IMR-90 (cell line): Measurements from ENCODE around the gene TMEM256. TPM values are rescaled to one million over a fixed set of nuclear protein-coding genes. Genes with fewer than 3 reads are reported as not detected.

Experiments used
- ATAC-seq: fragments of 200-7000 bp; cut with Tn5 transposase; 2 replicates; pipeline ENCODE4 v1.9.1; 2020; ENCODE audit warnings: low read depth, mild to moderate bottlenecking, moderate library complexity
- BruUV-seq: library from RNA; stranded (reverse); fragments of 400-500 nt; replicated peaks from 2 replicates; lab custom pipeline; 2021; lab: Mats Ljungman, UMichigan
- CTCF ChIA-PET: fragments of 300-600 bp; formaldehyde crosslinking; extraction: SDS; loops from one replicate; lab custom pipeline; 2021; ENCODE audit warnings: antibody characterized with exemption; lab: Yijun Ruan, JAX
- POLR2A ChIA-PET: fragments of 300-600 bp; sonication (Branson Sonifier 250); formaldehyde crosslinking; loops from one replicate; lab custom pipeline; 2022; ENCODE audit warnings: antibody characterized with exemption; ENCODE audit not compliant: unreplicated experiment; lab: Charles Lee
- DNase-seq: peaks from one replicate; pipeline ENCODE4 v3.0.0; 2013
- H2AFZ ChIP-seq: replicated peaks from 2 replicates; pipeline ENCODE3; 2013; ENCODE audit warnings: low read length, mild to moderate bottlenecking; ENCODE audit not compliant: poor library complexity
- H2AK5ac ChIP-seq: 2 replicates; pipeline ENCODE4 v1.6.1; 2013; ENCODE audit warnings: low read depth, low read length, inconsistent platforms
- H2AK9ac ChIP-seq: replicated peaks from 2 replicates; pipeline ENCODE3; 2013; ENCODE audit warnings: mild to moderate bottlenecking, low read depth, low read length, moderate library complexity; ENCODE audit not compliant: poor library complexity
- H2BK120ac ChIP-seq: 2 replicates; pipeline ENCODE4 v1.6.1; 2013; ENCODE audit warnings: low read depth, low read length, inconsistent platforms
- H2BK15ac ChIP-seq: 3 replicates; pipeline ENCODE4 v1.6.1; 2013; ENCODE audit warnings: low read depth, low read length, inconsistent platforms
- H2BK20ac ChIP-seq: 2 replicates; pipeline ENCODE4 v1.6.1; 2013; ENCODE audit warnings: low read depth, mild to moderate bottlenecking, inconsistent platforms, low read length, moderate library complexity
- H2BK5ac ChIP-seq: 2 replicates; pipeline ENCODE4 v1.6.1; 2013; ENCODE audit warnings: mild to moderate bottlenecking, low read depth, low read length, inconsistent platforms; ENCODE audit not compliant: poor library complexity, severe bottlenecking
- H3K14ac ChIP-seq: replicated peaks from 2 replicates; pipeline ENCODE4 v1.6.1; 2013; ENCODE audit warnings: low read depth, low read length, inconsistent platforms
- H3K18ac ChIP-seq: 2 replicates; pipeline ENCODE4 v1.6.1; 2013; ENCODE audit warnings: low read depth, low read length, control low read depth
- H3K23ac ChIP-seq: 2 replicates; pipeline ENCODE4 v1.6.1; 2013; ENCODE audit warnings: low read depth, low read length, inconsistent platforms
- H3K27ac ChIP-seq: 2 replicates; pipeline ENCODE4 v1.5.1; 2013; ENCODE audit warnings: mild to moderate bottlenecking, control low read depth, low read length; ENCODE audit not compliant: insufficient read depth
- H3K27me3 ChIP-seq: 2 replicates; pipeline ENCODE4 v1.6.1; 2013; ENCODE audit warnings: low read length; ENCODE audit not compliant: control insufficient read depth, insufficient read depth
- H3K36me3 ChIP-seq: 2 replicates; pipeline ENCODE4 v1.6.1; 2013; ENCODE audit warnings: low read length, mixed read lengths; ENCODE audit not compliant: control insufficient read depth, insufficient read depth
- H3K4ac ChIP-seq: 2 replicates; pipeline ENCODE4 v1.6.1; 2013; ENCODE audit warnings: low read depth, low read length, inconsistent platforms
- H3K4me1 ChIP-seq: 2 replicates; pipeline ENCODE4 v1.6.1; 2013; ENCODE audit warnings: low read length, mixed read lengths; ENCODE audit not compliant: control insufficient read depth, insufficient read depth
- H3K4me2 ChIP-seq: 2 replicates; pipeline ENCODE4 v1.6.1; 2013; ENCODE audit warnings: low read depth, mild to moderate bottlenecking, control low read depth, low read length, moderate library complexity
- H3K4me3 ChIP-seq: 2 replicates; pipeline ENCODE4 v1.5.1; 2013; ENCODE audit warnings: low read depth, mild to moderate bottlenecking, control low read depth, low read length, moderate library complexity; ENCODE audit not compliant: insufficient read depth
- H3K56ac ChIP-seq: 2 replicates; pipeline ENCODE4 v1.6.1; 2013; ENCODE audit warnings: low read length, inconsistent platforms; ENCODE audit not compliant: insufficient read depth; ENCODE audit errors: extremely low read depth
- H3K79me1 ChIP-seq, 2 experiments: 2 replicates each; pipeline ENCODE4 v1.6.1; 2013; ENCODE audit warnings: low read length in 2 of 2, inconsistent platforms in 1 of 2, low read depth in 1 of 2
- H3K9ac ChIP-seq: 2 replicates; pipeline ENCODE4 v1.6.1; 2013; ENCODE audit warnings: low read depth, low read length, control low read depth
- H3K9me1 ChIP-seq: 2 replicates; pipeline ENCODE4 v1.6.1; 2013; ENCODE audit warnings: low read length, inconsistent platforms; ENCODE audit not compliant: insufficient read depth
- H3K9me3 ChIP-seq: 2 replicates; pipeline ENCODE4 v1.6.1; 2013; ENCODE audit warnings: low read length; ENCODE audit not compliant: control insufficient read depth, insufficient read depth
- H4K20me1 ChIP-seq: 2 replicates; pipeline ENCODE4 v1.6.1; 2013; ENCODE audit warnings: low read length, inconsistent platforms; ENCODE audit not compliant: insufficient read depth
- H4K5ac ChIP-seq: 2 replicates; pipeline ENCODE4 v1.6.1; 2013; ENCODE audit warnings: mild to moderate bottlenecking, low read depth, low read length, control low read depth
- H4K8ac ChIP-seq, 2 experiments: 2 replicates each; pipeline ENCODE4 v1.6.1; 2013; ENCODE audit warnings: low read depth in 2 of 2, low read length in 2 of 2, control low read depth in 1 of 2, inconsistent platforms in 1 of 2
- H4K91ac ChIP-seq: 2 replicates; pipeline ENCODE4 v1.6.1; 2013; ENCODE audit warnings: low read depth, low read length, inconsistent platforms; ENCODE audit not compliant: insufficient read depth
- CHD1 ChIP-seq: IDR thresholded peaks from 2 replicates; pipeline ENCODE4 v1.6.1; 2012; ENCODE audit warnings: low read depth, low read length, improper control_type of control experiment
- MXI1 ChIP-seq: IDR thresholded peaks from 2 replicates; pipeline ENCODE4 v1.6.1; 2012; ENCODE audit warnings: low read depth, mild to moderate bottlenecking, low read length, moderate library complexity, borderline replicate concordance
- POLR2A ChIP-seq: IDR thresholded peaks from 2 replicates; pipeline ENCODE4 v1.6.1; 2012; ENCODE audit warnings: mild to moderate bottlenecking, low read depth, low read length
- RAD21 ChIP-seq: IDR thresholded peaks from 2 replicates; pipeline ENCODE4 v1.6.1; 2012; ENCODE audit warnings: low read length, improper control_type of control experiment
- RFX5 ChIP-seq: IDR thresholded peaks from 2 replicates; pipeline ENCODE4 v1.8.0; 2012; ENCODE audit warnings: low read depth, mild to moderate bottlenecking, low read length, moderate library complexity
- WGBS, 2 experiments: methylation state at CpG; one replicate each; pipeline versions ENCODE4 v1.1.5 to v1.1.7; 2013; ENCODE audit warnings: missing lambda C conversion rate in 2 of 2; ENCODE audit not compliant: insufficient read length in 1 of 2; ENCODE audit errors: extremely low coverage in 2 of 2; 5-methylcytosine and 5-hydroxymethylcytosine counted together
- dilution Hi-C: fragments of 300-500 bp; cut with HindIII; formaldehyde crosslinking; loops from one replicate; pipeline ENCODE4 v1.14.3; 2018; ENCODE audit warnings: low sequenced_read_pairs; ENCODE audit not compliant: unreplicated experiment
- in situ Hi-C: fragments of 300-500 bp; cut with MboI; formaldehyde crosslinking; loops from 3 replicates; pipeline ENCODE4 v1.14.3; 2019; ENCODE audit warnings: low sequenced_read_pairs, inconsistent platforms, mixed read lengths
- intact Hi-C: fragments of 100-400 bp; cut with micrococcal nuclease; formaldehyde crosslinking; loops from 2 replicates; pipeline ENCODE4 v1.10.0; 2022
- polyA plus RNA-seq, 3 experiments: library from polyadenylated mRNA; depleted of rRNA; stranded (reverse); fragments of >200 nt; gene quantifications; 2 replicates each; pipeline ENCODE4 v1.2.3, GENCODE V29; 2012; ENCODE audit warnings: low replicate concordance in 1 of 3
- total RNA-seq: library from RNA; depleted of rRNA; stranded (reverse); fragments of >200 nt; gene quantifications from 2 replicates; pipeline ENCODE4 v1.2.3, GENCODE V29; 2012

TMEM256 gene
- total and polyA plus RNA-seq, 2 of the 4 experiments (the other 2 are of a cell fraction): 38.4 to 174 TPM

- intact Hi-C loops: no loop called here
- CTCF ChIA-PET: no interaction called here
Measured at GRCh38 chr17:7408863-7409262, 5.0 kb upstream of the TMEM256 start.

More at GRCh38 chr17:7408863-7409262, 5.0 kb upstream of the TMEM256 start:
- Histone ChIP-seq H3K9me1 (peaks cover 4% of the 10 kb centered on the region; the same call in 1 of the 2 replicates), H3K27ac (no peak overlapping the region), H2BK20ac (no peak overlapping the region), H2BK5ac (no peak overlapping the region), H3K23ac (no peak overlapping the region), H3K4me3 (no peak overlapping the region), H2BK120ac (no peak overlapping the region), H2BK15ac (no peak overlapping the region), H3K9me3 (no peaks in the 10 kb centered on the region), H3K4me2 (no peak overlapping the region), H3K18ac (no peak overlapping the region), H2AK5ac (no peak overlapping the region), H4K5ac (no peak overlapping the region), H3K4me1 (peaks cover 8% of the 10 kb centered on the region), H4K8ac (no peak overlapping the region), H3K14ac (no peak overlapping the region), H3K9ac (no peak overlapping the region), H3K79me1 (peaks cover 0 to 33% of the 10 kb centered on the region in 2 experiments; a peak in 3 of 4 replicates), H3K4ac (no peak overlapping the region), H3K27me3 (no peaks in the 10 kb centered on the region), H4K20me1 (peaks cover 7% of the 10 kb centered on the region), H2AK9ac (no peak overlapping the region), H3K36me3 (peaks cover 29% of the 10 kb centered on the region), H4K91ac (no peak overlapping the region), H2AFZ (no peak overlapping the region), H3K56ac (no peak overlapping the region)
- no peak for DNase-seq
- POLR2A ChIA-PET: no interaction called here
- no peak for ATAC-seq
- TF ChIP-seq POLR2A (no peak), RFX5 (no peak), MXI1 (no peak), CHD1 (no peak), RAD21 (no peak)
- BruUV-seq: no TSS peak
- dilution Hi-C loops (no loop called here), in situ Hi-C loops (no loop called here)
- WGBS, 2 experiments: 100% methylated on average over 1 of the region's 6 CpGs; no CpG with 5 or more reads in 1 of the 2 experiments
